ENCODE measurements around the gene PLCG1.
A peak's percentile ranks its signal among the peaks of the same experiment; 100 is the strongest.
"Not testable (repeated sequence)": the region's sequence is repeated elsewhere in the genome, so short reads cannot be mapped to it uniquely, and the experiment has no call there.

Gene PLCG1

DNA sequence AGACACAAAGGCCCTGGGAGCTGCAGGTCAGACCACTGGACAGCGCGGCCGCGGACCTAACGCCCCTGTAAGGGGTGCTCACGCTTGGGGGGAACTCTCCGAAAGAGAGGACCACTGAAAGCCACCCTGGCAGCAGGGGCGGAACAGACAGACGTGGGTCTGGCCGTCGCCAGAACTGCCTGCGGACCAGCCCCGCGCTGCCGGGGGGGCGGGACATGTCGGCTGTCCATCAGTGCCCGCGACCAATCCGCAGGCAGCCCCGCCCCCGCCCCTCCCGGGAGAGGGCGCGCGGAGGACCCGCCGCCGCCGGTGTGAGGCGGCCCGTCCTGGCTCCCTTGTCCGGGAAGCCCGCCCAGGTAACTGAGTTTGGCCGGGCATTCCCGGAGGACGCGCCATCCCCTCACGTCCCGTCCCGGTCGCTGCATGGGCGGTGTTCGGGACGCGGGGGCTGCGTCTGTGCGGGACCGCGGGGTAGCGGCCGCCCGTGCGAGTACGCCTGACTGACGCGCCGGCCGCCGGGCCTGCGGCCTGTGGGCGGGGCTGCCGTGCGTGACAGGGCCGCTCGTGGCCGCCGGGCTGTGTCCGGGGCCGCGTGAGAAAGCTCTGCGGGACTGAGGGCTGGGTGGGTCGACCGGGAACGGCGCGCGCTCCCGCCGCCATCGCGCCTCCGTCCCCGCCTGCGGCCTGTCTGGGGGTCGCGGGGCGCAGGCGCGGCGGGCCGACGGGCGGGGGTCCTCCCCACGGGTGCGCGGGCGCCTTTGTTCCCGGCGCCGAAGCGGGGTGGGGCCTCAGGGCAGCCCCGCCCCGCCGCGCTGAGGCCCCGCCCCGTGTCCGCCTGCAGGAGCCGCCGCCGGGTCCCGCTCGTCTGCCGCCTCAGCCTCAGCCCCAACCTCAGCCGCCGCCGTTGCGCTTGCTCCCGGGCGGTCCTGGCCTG, at the start of gene PLCG1:
Gene PLCG1, plus strand, starts transcription at position 864 of the 934 bp plus-strand sequence. CDS start 99 bp downstream, outside the sequence.
- peak; percentile 95 for DNase-seq (ENCODE audit: low spot score)

DNA sequence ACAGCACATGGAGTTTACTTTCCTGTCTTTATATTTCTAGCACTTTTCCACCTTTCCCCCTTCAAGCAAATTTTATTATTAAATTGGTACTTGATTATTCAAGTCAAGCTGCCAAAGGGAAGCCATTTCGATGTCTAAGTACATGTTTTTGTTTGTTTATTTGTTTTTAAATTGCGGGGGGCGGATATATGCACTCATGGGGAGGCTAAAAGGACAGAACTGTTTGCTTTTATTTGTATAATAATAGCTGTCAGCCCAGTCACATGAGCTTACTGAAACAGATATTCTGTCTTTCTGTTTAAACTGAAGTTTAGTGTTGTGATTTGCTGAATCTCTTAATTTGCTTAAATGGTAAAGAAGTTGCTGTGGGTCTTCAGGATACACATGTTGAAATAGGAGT, 49.6 kb upstream of the PLCG1 start:
- DNase-seq (ENCODE audit: low spot score): no peak

DNA sequence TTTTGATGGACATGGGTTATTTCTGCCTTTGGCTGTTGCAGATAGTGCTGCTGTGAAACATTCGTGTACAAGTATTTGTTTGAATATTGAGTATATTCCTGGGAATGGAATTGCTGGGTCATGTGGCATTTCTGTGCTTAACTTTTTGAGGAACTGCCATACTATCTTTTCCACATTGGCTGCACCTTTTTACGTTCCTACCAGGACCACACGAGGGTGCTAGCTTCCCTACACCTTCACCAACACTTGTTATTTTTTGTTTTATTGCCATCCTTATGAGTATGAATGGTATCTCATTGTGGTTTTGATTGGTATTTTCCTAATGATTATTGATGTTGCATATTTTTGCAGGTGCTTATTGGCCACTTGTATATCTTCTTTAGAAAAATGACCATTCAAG, 47.8 kb upstream of the PLCG1 start:
- no peak for DNase-seq (ENCODE audit: low spot score)

DNA sequence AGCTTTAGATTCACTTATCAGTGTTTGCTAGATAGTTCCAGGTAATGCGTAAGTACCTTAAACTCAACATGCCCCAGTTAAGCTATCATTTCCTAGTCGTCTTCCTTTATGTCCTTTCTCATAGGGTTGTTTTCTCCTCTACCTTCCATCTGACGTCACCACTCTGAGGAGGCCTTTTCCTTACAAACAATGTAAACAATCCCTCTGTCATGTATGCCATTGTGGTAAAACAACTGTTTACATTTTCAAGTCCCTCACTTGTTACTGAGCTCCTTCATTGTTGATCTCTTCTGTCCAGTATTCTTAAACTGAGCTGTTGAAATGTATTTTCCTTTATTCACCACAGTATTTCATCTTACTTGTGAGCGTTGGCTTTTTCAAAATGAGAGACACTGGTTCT, 45.4 kb upstream of the PLCG1 start:
- no peak for DNase-seq (ENCODE audit: low spot score)

DNA sequence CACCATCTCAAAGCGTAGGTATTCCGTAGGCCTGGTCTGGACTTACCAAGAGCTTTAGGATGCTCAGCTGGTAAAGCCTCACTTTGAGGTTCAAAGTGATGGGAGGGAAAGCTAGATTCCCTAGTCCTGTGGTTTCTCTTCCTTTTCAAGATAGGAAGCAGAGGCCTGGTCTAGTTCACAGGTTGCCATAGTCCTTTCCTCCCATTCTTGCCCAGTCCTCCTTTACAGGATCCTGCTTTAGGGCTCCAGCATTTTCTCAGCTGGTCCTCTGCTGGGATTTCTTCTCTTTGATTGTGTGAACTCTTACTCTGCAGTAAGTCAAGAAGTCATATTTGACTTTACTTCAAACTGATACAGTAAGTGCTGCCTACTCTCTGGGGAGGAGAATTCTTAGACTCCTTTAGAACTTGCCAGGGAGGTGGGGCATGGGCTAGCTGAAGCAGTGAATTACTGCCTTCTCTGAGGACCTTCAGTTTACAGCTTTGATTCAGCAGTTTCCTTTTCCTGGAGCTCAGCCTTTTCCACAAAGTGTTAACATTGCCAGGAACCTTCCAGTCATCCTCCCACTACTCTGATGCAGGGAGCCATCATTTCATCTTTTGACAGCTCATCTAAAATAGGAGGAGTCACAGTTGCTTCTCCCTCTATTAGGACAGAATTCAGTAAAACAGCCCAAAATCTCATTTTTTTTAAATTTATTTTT, 42.8 kb upstream of the PLCG1 start:
- no peak for DNase-seq (ENCODE audit: low spot score)

DNA sequence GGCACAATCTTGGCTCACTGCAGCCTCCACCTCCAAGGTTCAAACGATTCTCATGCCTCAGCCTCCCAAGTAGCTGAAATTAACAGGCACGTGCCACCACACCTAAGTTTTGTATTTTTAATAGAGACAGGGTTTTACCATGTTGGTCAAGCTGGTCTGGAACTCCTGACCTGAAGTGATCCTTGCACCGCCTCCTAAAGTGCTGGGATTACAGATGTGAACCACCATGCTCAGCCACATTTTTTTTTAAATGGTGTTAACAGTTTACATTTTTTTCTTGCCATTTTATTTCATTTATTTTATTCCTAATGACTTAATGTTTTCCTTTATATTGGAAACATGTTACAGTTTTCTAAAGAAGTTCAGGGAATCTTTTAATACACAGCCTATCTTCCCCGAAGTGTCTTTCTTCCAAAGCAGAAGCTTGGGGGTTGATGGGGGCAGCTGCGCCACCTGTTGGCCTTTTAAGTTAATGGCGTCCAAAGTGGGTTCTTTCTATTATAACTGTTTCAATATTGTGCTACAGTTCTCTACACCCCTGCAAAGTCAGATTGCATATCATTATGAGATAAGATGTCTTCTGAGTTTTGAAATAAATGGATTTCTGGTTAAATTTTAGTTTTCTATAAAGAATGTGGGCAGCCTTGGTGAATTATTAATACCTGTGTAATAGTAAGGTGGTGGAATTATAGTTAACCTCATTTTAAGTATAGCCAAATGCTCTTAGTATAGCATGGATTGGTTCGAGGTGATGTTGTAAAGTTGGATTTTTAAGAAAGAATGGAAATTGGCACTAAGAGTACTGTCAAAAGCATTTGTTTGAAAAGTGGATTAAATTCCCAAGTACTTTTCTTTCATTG, 42.0 kb upstream of the PLCG1 start:
- DNase-seq (ENCODE audit: low spot score): no peak

DNA sequence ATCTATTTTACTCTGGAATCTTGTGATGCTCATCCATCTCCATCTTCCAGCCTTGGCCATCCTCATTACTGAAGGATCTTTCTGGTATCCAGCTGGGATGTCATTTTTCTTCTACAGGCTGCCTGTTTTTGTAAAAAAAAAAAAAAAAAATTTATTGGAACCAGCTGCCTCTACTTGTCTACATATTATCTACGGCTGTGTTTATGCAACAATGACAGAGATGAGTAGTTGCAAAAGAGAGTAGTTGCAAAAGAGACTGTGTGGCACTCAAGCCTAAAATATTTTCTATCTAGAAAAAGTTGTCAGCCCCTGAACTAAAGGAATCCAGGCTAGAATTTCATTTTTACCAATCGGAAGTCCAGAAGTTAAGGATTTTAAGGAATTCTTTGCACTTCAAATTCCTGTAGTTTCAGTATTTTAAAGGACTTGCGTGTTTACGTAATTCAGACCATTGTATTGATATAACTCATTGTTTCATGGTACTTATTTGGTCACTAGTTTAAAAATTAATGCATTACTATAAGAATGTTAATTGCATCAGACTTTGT, 38.6 kb upstream of the PLCG1 start:
- no peak for DNase-seq (ENCODE audit: low spot score)

DNA sequence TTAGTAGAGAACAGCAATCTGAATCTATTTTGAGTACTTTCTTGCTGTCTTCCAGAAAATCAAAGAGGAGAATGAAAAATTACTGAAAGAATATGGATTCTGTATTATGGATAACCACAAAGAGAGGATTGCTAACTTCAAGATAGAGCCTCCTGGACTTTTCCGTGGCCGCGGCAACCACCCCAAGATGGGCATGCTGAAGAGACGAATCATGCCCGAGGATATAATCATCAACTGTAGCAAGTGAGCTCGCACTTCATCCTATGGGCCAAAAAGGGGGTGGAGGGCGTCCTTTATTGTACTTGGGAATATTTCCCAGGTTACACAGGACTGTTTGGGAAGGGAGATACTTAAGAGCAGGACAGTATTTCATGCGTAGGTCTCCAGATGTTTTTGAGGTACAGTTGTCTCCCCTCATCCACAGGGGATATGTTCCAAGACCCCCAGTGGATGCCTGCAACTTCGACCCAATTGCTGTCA, 37.3 kb upstream of the PLCG1 start:
- no peak for DNase-seq (ENCODE audit: low spot score)

DNA sequence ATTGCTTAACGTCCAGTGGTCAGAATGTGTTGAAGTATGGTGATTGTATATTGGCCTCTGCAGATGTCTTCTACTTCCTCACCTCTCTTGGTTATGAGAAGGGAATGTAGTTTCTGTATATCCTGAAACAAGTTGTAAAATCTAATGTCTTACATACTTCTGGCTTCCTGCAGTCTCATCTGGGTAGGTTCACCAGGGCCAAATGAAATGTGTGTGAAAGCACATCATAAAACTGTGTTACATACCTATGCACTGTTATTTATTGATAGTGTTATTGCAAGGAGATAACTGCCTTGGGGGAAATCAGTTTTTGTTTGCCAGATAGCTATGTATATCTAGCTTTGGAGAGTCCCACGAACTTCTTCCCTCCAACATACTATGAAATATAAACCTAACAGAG, 35.7 kb upstream of the PLCG1 start:
- no peak for DNase-seq (ENCODE audit: low spot score)

DNA sequence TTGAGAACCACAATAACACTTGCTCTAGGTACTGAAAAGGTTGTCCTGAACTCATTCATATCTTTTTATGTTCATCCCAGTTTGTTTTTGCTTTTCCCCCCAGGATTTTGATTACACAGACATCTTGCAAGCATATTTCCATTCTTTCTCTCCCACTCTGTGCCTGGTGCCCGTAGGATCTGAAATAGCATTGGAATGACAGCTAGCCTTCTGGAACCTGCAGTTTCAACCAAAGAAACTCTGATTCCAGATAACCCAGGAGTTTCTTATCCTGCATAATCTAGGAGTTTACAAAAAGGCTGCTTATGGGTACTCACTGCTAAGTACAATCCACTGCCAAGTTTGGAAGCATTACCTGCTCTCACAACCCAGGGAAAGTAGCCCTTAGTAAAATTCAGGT, 28.8 kb upstream of the PLCG1 start:
- DNase-seq (ENCODE audit: low spot score): no peak

DNA sequence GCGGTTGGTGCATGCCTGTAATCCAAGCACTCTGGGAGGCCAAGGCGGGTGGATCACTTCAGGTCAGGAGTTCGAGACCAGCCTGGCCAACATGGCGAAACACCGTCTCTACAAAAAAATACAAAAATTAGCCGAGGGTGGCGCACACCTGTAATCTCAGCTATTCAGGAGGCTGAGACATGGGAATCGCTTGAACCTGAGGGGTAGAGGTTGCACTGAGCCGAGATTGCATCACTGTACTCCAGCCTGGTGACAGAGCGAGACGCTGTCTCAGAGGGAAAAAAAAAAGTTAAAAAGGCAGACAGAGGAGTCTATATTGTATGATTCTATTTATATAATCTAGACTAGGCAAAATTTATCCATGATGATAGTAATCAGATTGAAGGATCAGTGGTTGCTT, 27.3 kb upstream of the PLCG1 start:
- no peak for DNase-seq (ENCODE audit: low spot score)

DNA sequence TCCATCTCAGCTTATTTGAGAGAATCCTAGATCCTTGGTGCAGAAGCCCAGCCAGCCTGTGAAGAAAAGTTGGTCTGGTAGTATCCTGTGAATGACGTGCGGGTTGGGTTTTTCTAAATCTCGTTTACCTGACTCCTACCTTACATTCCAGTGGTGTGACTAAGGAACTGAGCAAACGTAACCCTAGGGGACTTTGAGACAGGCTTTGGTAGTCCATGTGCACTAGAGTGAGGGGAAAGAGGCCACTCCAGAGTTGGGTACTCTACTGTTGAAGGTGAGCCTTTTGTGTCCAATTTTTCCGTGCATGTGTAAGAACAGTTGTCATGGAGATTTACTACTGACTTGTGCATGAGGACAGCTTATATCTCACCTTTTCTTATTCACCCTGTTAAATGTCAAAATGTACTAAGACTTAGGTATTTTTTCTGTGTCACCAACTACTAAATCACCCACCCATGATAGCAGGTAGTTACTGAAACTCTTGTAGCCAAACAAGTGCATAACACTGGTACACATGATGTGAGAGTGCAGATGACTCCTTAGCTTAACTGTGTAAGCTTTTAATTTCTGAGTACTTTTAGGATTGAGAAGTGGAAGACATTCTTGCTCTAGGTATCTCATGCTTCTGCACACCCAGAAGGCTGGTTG, 26.3 kb upstream of the PLCG1 start:
- DNase-seq (ENCODE audit: low spot score): no peak

DNA sequence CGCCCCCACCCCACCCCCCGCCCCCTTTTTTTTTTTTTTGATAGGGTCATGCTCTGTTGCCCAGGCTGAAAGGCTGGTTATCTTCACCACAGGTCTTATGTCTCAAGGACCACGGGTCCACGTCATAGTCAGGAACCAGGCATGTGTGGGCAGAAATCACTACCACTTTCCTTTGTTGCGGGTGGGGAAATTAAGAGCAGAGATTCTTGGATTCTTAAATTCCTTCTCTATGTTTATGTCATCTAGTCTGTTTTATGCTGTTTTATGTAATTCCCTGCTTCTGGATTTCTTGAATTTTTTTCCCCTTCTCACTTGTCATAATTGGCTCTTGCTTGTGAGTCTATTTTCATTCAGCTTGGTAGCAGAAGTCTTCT, 25.8 kb upstream of the PLCG1 start:
- no peak for DNase-seq (ENCODE audit: low spot score)

DNA sequence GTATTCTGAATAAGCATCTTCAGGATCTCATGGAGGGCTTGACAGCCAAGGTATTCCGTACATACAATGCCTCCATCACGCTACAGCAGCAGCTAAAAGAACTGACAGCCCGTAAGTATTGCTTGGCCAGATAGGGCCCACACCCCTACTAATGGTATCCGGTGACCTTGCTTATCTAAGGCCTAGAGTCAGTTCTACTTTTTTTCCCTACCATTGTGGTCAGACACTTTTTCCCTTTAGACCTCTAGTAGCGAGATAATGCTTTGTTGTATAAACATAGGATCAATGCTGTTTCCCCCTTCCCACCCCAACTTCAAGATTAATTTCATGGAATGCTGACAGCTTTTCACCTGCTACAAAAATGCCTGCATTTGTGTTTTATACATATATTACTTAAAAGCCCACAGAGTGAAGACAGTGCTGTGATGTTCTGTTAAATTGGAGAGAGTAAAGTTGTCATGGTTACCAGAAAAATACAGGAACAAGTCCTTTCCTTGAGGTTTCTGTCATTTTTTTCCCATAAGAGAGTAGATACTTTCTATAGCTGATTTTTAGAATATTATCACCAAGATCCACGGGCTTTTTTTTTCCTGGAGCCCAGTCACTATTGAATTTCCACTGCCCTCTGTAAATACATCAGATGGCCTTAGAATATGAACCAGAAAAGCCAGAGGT, 20.9 kb upstream of the PLCG1 start:
- no peak for DNase-seq (ENCODE audit: low spot score)

DNA sequence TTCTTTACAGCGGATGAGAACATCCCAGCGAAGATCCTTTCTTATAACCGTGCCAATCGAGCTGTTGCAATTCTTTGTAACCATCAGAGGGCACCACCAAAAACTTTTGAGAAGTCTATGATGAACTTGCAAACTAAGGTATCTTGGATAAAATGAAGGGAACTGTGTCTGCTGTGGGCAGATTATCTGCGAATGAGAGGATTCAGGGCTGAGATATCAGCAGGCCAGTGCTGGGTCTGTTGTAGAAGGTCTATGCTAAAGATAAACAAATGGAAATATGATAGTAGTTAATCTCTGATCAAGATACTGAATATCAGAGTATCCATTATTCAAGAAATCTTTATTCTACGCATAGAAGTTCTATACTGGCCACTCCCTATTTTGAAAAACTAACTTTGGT, 19.2 kb upstream of the PLCG1 start:
- DNase-seq (ENCODE audit: low spot score): not testable (repeated sequence)

DNA sequence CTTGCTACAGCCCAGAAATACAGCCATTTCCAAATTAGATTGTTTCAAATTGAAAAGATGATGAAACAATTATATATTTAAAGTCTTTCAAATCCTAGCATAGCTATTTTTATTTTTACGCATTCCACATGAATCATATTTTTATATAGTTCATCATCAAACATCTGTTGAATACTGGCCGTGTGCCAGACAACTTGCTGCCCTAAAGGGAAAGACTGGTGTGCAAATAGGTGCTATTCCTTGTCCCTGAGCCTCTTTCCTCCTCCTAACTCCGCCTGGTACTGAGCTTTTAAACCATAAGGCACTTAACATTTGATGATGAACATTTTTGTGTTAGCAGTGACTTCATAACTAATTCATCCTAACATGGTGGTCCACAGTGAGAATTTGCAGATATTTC, 18.7 kb upstream of the PLCG1 start:
- DNase-seq (ENCODE audit: low spot score): no peak

DNA sequence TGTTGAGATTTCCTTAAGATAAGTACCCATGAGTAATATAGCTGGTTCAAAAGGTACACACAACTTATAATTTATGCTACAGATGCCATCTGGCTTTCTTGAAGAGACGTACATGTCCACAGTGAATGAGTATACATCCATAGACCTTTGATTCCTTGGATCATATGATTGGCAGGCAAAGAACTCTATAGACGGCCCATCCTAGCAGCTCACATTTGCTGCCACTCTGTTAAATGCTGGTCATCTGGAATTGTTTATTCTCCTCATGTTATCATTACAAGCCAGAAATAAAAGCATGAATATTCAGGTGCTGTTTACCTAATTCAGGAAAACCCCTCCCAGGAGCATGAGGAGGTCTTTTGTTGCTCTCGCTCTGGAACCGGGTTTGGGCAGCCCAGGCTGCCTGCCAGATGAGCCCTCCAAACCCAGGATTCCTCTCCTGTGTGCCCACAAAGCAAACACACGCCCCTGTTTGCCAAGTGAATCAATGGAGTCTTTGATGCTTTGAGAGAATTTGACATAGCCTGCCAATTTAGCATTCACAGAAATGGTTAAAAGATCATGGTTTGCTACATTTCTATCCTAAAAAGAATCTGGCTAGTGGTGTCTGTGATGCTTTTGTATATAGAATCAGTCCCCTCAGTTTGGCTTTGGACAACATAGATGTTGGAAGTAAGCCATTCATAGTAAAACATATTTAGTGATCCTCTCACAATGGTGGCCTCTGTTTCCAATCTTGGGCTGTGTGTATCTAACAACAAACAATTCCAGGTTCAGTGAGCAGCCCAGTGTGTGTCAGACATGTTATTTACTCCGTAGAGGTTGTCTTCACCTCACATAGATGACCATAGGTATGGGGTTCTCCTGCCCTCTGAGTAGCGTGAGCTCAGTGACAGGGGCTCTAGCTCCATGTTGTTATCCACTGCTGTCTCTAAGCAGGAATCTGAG, 17.5 kb upstream of the PLCG1 start:
- no peak for DNase-seq (ENCODE audit: low spot score)

DNA sequence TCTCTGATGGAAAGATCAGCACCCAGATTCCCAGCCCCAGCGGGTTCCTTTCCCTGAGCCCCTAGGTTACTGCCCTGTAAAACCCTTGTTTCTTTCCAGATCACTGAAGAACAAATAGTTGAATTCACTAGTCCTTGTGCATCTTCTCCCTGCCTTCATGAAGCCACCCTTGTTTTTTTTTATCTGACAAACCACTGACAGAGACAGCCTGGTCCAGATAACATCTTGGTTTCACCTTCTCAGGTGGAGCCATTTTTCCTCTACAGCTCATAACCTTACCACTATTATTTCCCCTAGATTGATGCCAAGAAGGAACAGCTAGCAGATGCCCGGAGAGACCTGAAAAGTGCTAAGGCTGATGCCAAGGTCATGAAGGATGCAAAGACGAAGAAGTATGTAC, 15.9 kb upstream of the PLCG1 start:
- DNase-seq (ENCODE audit: low spot score): no peak

DNA sequence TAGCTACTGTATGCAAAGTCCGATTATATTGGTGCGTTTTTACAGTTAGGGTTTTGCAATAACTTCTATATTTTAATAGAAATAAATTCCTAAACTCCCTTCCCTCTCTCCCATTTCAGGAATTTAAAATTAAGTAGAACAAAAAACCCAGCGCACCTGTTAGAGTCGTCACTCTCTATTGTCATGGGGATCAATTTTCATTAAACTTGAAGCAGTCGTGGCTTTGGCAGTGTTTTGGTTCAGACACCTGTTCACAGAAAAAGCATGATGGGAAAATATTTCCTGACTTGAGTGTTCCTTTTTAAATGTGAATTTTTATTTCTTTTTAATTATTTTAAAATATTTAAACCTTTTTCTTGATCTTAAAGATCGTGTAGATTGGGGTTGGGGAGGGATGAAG, 13.7 kb upstream of the PLCG1 start:
- no peak for DNase-seq (ENCODE audit: low spot score)
